Trophoblast cell (in vitro differentiated cells and primary cell): ENCODE results near the gene BMAL1.

ENCODE experiments used
- DNase-seq, 2 donors: peaks; one replicate each; pipeline ENCODE4 v3.0.0-alpha.2; 2016
- H2AFZ ChIP-seq: 2 replicates; pipeline ENCODE4 v1.6.1; 2013; ENCODE audit warnings: low read length, moderate library complexity, mild to moderate bottlenecking; ENCODE audit not compliant: insufficient read depth, poor library complexity
- H2AK5ac ChIP-seq: 2 replicates; pipeline ENCODE4 v1.6.1; 2013; ENCODE audit warnings: mild to moderate bottlenecking, low read length
- H2BK120ac ChIP-seq: 2 replicates; pipeline ENCODE4 v1.6.1; 2013; ENCODE audit warnings: low read length, mild to moderate bottlenecking, moderate library complexity; ENCODE audit not compliant: insufficient read depth, poor library complexity
- H2BK12ac ChIP-seq: 2 replicates; pipeline ENCODE4 v1.6.1; 2013; ENCODE audit warnings: mild to moderate bottlenecking, low read length, moderate library complexity
- H2BK5ac ChIP-seq: 2 replicates; pipeline ENCODE4 v1.6.1; 2013; ENCODE audit warnings: low read length, low read depth, moderate library complexity, mild to moderate bottlenecking; ENCODE audit not compliant: poor library complexity
- H3K14ac ChIP-seq: 2 replicates; pipeline ENCODE4 v1.6.1; 2013; ENCODE audit warnings: mild to moderate bottlenecking, low read length
- H3K18ac ChIP-seq: 2 replicates; pipeline ENCODE4 v1.6.1; 2013; ENCODE audit warnings: mild to moderate bottlenecking, low read length
- H3K23ac ChIP-seq: 2 replicates; pipeline ENCODE4 v1.6.1; 2013; ENCODE audit warnings: low read length
- H3K27ac ChIP-seq: 2 replicates; pipeline ENCODE4 v1.5.1; 2013; ENCODE audit warnings: low read depth, mild to moderate bottlenecking, inconsistent platforms, low read length, moderate library complexity
- H3K27me3 ChIP-seq: 2 replicates; pipeline ENCODE4 v1.6.1; 2013; ENCODE audit warnings: inconsistent platforms, mild to moderate bottlenecking, low read length, moderate library complexity; ENCODE audit not compliant: insufficient read depth
- H3K36me3 ChIP-seq, 2 experiments: 1 replicate in 1 of 2; 2 replicates in 1 of 2; pipeline ENCODE4 v1.6.1; 2013; ENCODE audit warnings: low read length in 2 of 2, mild to moderate bottlenecking in 2 of 2, moderate library complexity in 1 of 2; ENCODE audit not compliant: insufficient read depth in 2 of 2, control insufficient read depth in 1 of 2
- H3K4ac ChIP-seq: 2 replicates; pipeline ENCODE4 v1.6.1; 2013; ENCODE audit warnings: low read depth, mild to moderate bottlenecking, low read length, moderate library complexity
- H3K4me1 ChIP-seq, 2 experiments: 1 replicate in 1 of 2; 2 replicates in 1 of 2; pipeline ENCODE4 v1.6.1; 2013; ENCODE audit warnings: low read length in 2 of 2, mild to moderate bottlenecking in 2 of 2, moderate library complexity in 1 of 2; ENCODE audit not compliant: insufficient read depth in 2 of 2, control insufficient read depth in 1 of 2
- H3K4me2 ChIP-seq: 2 replicates; pipeline ENCODE4 v1.6.1; 2013; ENCODE audit warnings: inconsistent platforms, mild to moderate bottlenecking, low read length, moderate library complexity
- H3K4me3 ChIP-seq: 2 replicates; pipeline ENCODE4 v1.5.1; 2013; ENCODE audit warnings: mild to moderate bottlenecking, low read depth, low read length, inconsistent platforms
- H3K79me1 ChIP-seq: one replicate; pipeline ENCODE4 v1.6.1; 2013; ENCODE audit warnings: low read length
- H3K79me2 ChIP-seq: 2 replicates; pipeline ENCODE4 v1.6.1; 2013; ENCODE audit warnings: low read length, mild to moderate bottlenecking; ENCODE audit not compliant: control insufficient read depth, insufficient read depth, poor library complexity
- H3K9ac ChIP-seq: 2 replicates; pipeline ENCODE4 v1.6.1; 2013; ENCODE audit warnings: mild to moderate bottlenecking, low read length
- H3K9me3 ChIP-seq: 2 replicates; pipeline ENCODE4 v1.6.1; 2013; ENCODE audit warnings: low read depth, mild to moderate bottlenecking, control low read depth, inconsistent platforms, low read length; ENCODE audit not compliant: insufficient read depth
- H4K12ac ChIP-seq: 2 replicates; pipeline ENCODE4 v1.6.1; 2013; ENCODE audit warnings: low read depth, mild to moderate bottlenecking, low read length, moderate library complexity
- H4K8ac ChIP-seq: 2 replicates; pipeline ENCODE4 v1.6.1; 2013; ENCODE audit warnings: low read depth, mild to moderate bottlenecking, low read length, moderate library complexity
- H4K91ac ChIP-seq: one replicate; pipeline ENCODE4 v1.6.1; 2013; ENCODE audit warnings: low read depth, mild to moderate bottlenecking, low read length, moderate library complexity
- WGBS: extraction: QIAGEN DNeasy Blood & Tissue Kit; methylation state at CpG from one replicate; pipeline ENCODE4 v1.1.7; 2013; ENCODE audit warnings: missing lambda C conversion rate; ENCODE audit not compliant: insufficient read length, insufficient coverage; ENCODE audit errors: extremely low coverage; 5-methylcytosine and 5-hydroxymethylcytosine counted together

The BMAL1 gene

DNA sequence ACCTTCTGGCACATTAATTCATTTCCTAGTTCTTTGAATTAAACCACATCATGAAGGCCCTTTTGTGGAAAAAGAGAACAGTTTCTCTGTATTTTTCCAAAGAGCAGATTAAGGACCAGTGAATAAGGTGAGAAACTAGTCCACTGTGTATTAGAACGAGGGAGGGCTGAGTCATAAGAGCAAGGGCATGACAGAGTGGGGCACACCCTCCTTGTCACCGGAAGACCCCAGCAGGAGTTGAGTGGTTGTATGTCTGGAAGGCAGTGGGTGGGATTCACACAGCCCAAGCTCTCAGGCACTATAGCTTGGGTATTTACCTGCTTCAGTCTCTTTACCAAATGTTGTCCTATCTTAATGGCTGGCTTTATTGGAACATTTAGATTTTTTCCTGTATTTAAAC lies 86.8 kb downstream of the BMAL1 start:
- H3K14ac ChIP-seq = no peak overlapping the region
- no peak overlapping the region for H2AK5ac ChIP-seq
- H4K91ac ChIP-seq = no peak overlapping the region
- peaks cover 6% of the 10 kb centered on the region for H3K79me1 ChIP-seq
- no peaks in the 10 kb centered on the region for H3K27me3 ChIP-seq
- no peak overlapping the region for H2AFZ ChIP-seq
- H3K36me3 ChIP-seq = peaks cover 0 to 2% of the 10 kb centered on the region in 2 experiments
- no peak overlapping the region for H3K4me2 ChIP-seq
- DNase-seq = no peak
- no peaks in the 10 kb centered on the region for H3K79me2 ChIP-seq
- H2BK120ac ChIP-seq = no peak overlapping the region
- H3K4ac ChIP-seq = no peak overlapping the region
- H4K8ac ChIP-seq = no peak overlapping the region
- no peak overlapping the region for H4K12ac ChIP-seq
- H3K9me3 ChIP-seq = no peaks in the 10 kb centered on the region
- no peak overlapping the region for H3K27ac ChIP-seq
- WGBS = no CpG with 5 or more reads among the region's 2 CpGs
- no peak overlapping the region for H3K18ac ChIP-seq
- no peak overlapping the region for H2BK12ac ChIP-seq
- H3K9ac ChIP-seq = no peak overlapping the region
- no peak overlapping the region for H3K4me3 ChIP-seq
- H3K23ac ChIP-seq = no peak overlapping the region
- no peak overlapping the region for H2BK5ac ChIP-seq
- peaks cover 7 to 10% of the 10 kb centered on the region in 2 experiments for H3K4me1 ChIP-seq

DNA sequence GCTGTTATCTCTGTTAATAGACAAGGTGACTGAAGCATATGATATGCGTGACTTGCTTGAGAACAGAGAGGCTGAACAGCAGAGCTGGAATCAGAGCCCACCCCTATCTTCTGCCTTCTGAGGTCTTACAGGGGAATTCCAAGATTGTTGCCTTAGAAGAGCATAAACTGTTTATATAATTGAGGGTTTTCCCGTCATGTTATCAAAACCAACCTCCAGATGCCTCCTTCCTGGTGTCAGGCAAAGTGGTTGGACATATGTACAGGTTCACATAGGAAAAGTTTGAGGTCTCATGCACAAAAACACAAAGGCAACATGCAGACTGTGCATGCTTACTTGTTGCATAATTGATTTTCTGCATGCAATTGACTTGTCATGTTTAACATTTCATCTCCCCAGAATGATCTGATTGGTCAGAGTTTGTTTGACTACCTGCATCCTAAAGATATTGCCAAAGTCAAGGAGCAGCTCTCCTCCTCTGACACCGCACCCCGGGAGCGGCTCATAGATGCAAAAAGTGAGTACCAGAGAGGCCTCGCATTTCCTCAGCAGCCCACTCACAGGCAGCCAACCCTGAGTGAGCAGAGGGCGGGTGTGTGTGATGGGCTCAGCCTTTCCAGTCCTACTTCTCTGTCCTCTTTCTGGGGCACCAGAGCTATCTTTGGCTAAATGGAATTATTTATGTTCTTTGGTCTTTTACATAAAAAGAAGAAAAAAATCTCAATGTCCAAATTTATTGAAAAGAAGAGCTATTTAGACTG lies 88.9 kb downstream of the BMAL1 start:
- no CpG with 5 or more reads among the region's 7 CpGs for WGBS
- H2BK5ac ChIP-seq = no peak overlapping the region
- H3K27ac ChIP-seq = no peak overlapping the region
- H4K12ac ChIP-seq = no peak overlapping the region
- no peaks in the 10 kb centered on the region for H3K79me2 ChIP-seq
- no peak for DNase-seq
- H3K36me3 ChIP-seq = peaks cover 2% of the 10 kb centered on the region in 2 experiments
- no peak overlapping the region for H4K91ac ChIP-seq
- no peak overlapping the region for H2AFZ ChIP-seq
- no peak overlapping the region for H2BK120ac ChIP-seq
- H2AK5ac ChIP-seq = no peak overlapping the region
- H3K4me2 ChIP-seq = no peak overlapping the region
- no peak overlapping the region for H3K14ac ChIP-seq
- H3K4ac ChIP-seq = no peak overlapping the region
- H3K4me1 ChIP-seq = peaks cover 7 to 10% of the 10 kb centered on the region in 2 experiments
- no peak overlapping the region for H3K18ac ChIP-seq
- no peak overlapping the region for H3K23ac ChIP-seq
- no peak overlapping the region for H3K9ac ChIP-seq
- H4K8ac ChIP-seq = no peak overlapping the region
- no peak overlapping the region for H3K4me3 ChIP-seq
- H2BK12ac ChIP-seq = no peak overlapping the region
- no peaks in the 10 kb centered on the region for H3K9me3 ChIP-seq
- peaks cover 6% of the 10 kb centered on the region for H3K79me1 ChIP-seq
- no peaks in the 10 kb centered on the region for H3K27me3 ChIP-seq

DNA sequence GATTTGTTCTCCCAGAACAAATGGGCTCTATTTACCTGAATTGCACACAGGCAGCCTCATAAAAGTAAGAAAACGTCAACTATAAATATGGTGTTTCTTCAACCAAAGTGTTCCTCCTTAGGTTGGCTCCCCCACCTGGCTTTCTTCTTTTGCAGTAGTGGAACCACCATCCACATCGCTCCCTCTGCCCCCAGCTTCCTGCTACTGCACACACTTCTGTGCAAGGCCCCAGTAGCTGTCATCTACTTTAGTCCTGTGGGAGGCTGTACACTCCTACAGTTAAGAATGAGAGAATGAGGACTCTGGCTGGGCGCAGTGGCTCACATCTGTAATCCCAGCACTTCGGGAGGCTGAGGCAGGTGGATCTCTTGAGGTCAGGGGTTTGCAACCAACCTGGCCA lies 89.5 kb downstream of the BMAL1 start:
- Histone ChIP-seq H4K91ac (peak overlapping the region; percentile 67), H3K4me1 (peaks cover 7 to 10% of the 10 kb centered on the region in 2 experiments), H2BK5ac (peak overlapping the region; percentile 28), H3K27me3 (no peaks in the 10 kb centered on the region), H3K4ac (no peak overlapping the region), H3K27ac (no peak overlapping the region), H3K79me1 (peaks cover 6% of the 10 kb centered on the region), H3K14ac (peak overlapping the region; percentile 11), H4K12ac (no peak overlapping the region), H2BK120ac (no peak overlapping the region), H2BK12ac (peak overlapping the region; percentile 63), H3K23ac (no peak overlapping the region), H2AK5ac (peak overlapping the region; percentile 35), H3K9me3 (no peaks in the 10 kb centered on the region), H3K36me3 (peaks cover 4% of the 10 kb centered on the region in 2 experiments), H3K79me2 (no peaks in the 10 kb centered on the region), H3K4me3 (no peak overlapping the region), H3K9ac (no peak overlapping the region), H3K4me2 (no peak overlapping the region), H2AFZ (no peak overlapping the region), H3K18ac (peak overlapping the region; percentile 18), H4K8ac (peak overlapping the region; percentile 39)
- no peak for DNase-seq
- WGBS = no CpG with 5 or more reads among the region's 4 CpGs

DNA sequence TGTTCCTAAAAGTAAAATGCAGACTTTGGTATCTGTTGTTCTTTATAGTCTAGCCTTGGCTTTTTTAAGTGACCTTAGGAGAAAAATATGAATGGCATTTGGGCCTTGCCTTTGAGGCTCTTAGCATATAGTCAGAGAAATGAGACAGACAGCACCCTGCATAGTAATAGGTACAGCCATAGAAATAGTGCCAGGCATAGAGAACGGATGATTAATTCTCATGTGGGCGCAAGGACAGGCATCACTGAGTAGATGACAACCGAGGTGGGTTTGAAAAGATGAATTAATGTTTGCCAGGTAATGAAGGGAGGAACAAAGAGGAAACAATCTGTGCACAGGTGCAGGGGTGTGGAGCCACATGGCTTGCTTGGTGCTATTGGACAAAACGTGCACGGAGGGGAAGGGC lies 90.5 kb downstream of the BMAL1 start:
- H3K18ac ChIP-seq = peak overlapping the region; percentile 49
- WGBS = no CpG with 5 or more reads among the region's 5 CpGs
- peaks cover 7 to 10% of the 10 kb centered on the region in 2 experiments for H3K4me1 ChIP-seq
- H2AFZ ChIP-seq = no peak overlapping the region
- peak overlapping the region; percentile 39 for H3K27ac ChIP-seq
- H3K4me3 ChIP-seq = no peak overlapping the region
- peak overlapping the region; percentile 60 for H2AK5ac ChIP-seq
- peak overlapping the region; percentile 4 for H3K4ac ChIP-seq
- peaks cover 6% of the 10 kb centered on the region for H3K79me1 ChIP-seq
- H2BK120ac ChIP-seq = no peak overlapping the region
- peak overlapping the region; percentile 93 for H2BK12ac ChIP-seq
- peak; percentile 39 to 84 for DNase-seq
- peak overlapping the region; percentile 59 for H4K91ac ChIP-seq
- no peaks in the 10 kb centered on the region for H3K27me3 ChIP-seq
- H3K36me3 ChIP-seq = peaks cover 5 to 7% of the 10 kb centered on the region in 2 experiments
- no peak overlapping the region for H2BK5ac ChIP-seq
- H3K9me3 ChIP-seq = no peaks in the 10 kb centered on the region
- no peak overlapping the region for H3K9ac ChIP-seq
- H4K12ac ChIP-seq = no peak overlapping the region
- H3K4me2 ChIP-seq = peak overlapping the region; percentile 28
- no peaks in the 10 kb centered on the region for H3K79me2 ChIP-seq
- H4K8ac ChIP-seq = peak overlapping the region; percentile 74
- peak overlapping the region; percentile 39 for H3K14ac ChIP-seq
- no peak overlapping the region for H3K23ac ChIP-seq
